Body of pancreas (tissue), 4 donors: Measurements from ENCODE around the gene IL5RA. TPM values are rescaled to one million over a fixed set of nuclear protein-coding genes. Genes with fewer than 3 reads are reported as not detected.
A peak's percentile ranks its signal among the peaks of the same experiment; 100 is the strongest.

Experiments used
- ATAC-seq: fragments of 150-250 bp; one replicate; pipeline ENCODE4 v1.9.1; 2016
- DNase-seq, 4 donors: peaks; one replicate each; pipeline ENCODE4 v3.0.0-alpha.2; 2019
- H3K27ac ChIP-seq, 4 donors: fragments of 200-600 bp; sonication (generic); 1 replicate in 3 of 4; 2 replicates in 1 of 4; pipeline versions ENCODE4 v1.5.1 to v1.6.1; 2016 to 2019; ENCODE audit warnings: mild to moderate bottlenecking in 1 of 4, mixed read lengths in 1 of 4, moderate library complexity in 1 of 4
- H3K27me3 ChIP-seq, 2 donors: fragments of 200-600 bp; sonication (generic); one replicate each; pipeline ENCODE4 v1.6.0; 2016; ENCODE audit warnings: mild to moderate bottlenecking in 1 of 2
- H3K36me3 ChIP-seq, 2 donors: fragments of 200-600 bp; sonication (generic); replicated peaks in 1 of 2; 2 replicates each; pipeline ENCODE4 v1.5.1; 2016; ENCODE audit warnings: low read depth in 2 of 2; ENCODE audit not compliant: insufficient read depth in 1 of 2
- H3K4me1 ChIP-seq: fragments of 200-600 bp; sonication (generic); one replicate; pipeline ENCODE4 v1.6.0; 2016
- H3K4me3 ChIP-seq, 2 donors: fragments of 200-600 bp; sonication (generic); 1 replicate in 1 of 2; 2 replicates in 1 of 2; pipeline ENCODE4 v1.5.1; 2016 to 2019
- H3K9me3 ChIP-seq, 3 donors: fragments of 200-600 bp; sonication (generic); 1 replicate in 2 of 3; 2 replicates in 1 of 3; pipeline ENCODE4 v1.5.1; 2016
- POLR2A ChIP-seq, 3 donors: fragments of 450-650 bp; IDR thresholded peaks; one replicate each; pipeline ENCODE4 v1.6.1; 2016; ENCODE audit warnings: antibody characterized with exemption in 3 of 3, mild to moderate bottlenecking in 2 of 3
- WGBS, 2 donors: methylation state at CpG; one replicate each; pipeline ENCODE4 v1.1.5; 2017; 5-methylcytosine and 5-hydroxymethylcytosine counted together
- intact Hi-C: fragments of 100-400 bp; cut with DNase I; formaldehyde crosslinking; loops from one replicate; pipeline ENCODE4 v1.15.1; 2023
- total RNA-seq, 2 donors: library from RNA; depleted of rRNA; stranded (reverse); fragments of >200 nt; gene quantifications; one replicate each; pipeline ENCODE4 v1.1.0, GENCODE V29; 2016
- TF ChIP-seq, protein P1 (sequence below), 7 experiments: fragments of 450-650 bp in 4 of 7; fragments of 200-600 bp in 3 of 7; sonication (generic) in 3 of 7; IDR thresholded peaks; one replicate each; pipeline ENCODE4 v1.5.1; 2016 to 2019; ENCODE audit warnings: antibody characterized with exemption in 7 of 7

Gene IL5RA
- total RNA-seq, 2 donors from 2014 or later = not detected

DNA sequence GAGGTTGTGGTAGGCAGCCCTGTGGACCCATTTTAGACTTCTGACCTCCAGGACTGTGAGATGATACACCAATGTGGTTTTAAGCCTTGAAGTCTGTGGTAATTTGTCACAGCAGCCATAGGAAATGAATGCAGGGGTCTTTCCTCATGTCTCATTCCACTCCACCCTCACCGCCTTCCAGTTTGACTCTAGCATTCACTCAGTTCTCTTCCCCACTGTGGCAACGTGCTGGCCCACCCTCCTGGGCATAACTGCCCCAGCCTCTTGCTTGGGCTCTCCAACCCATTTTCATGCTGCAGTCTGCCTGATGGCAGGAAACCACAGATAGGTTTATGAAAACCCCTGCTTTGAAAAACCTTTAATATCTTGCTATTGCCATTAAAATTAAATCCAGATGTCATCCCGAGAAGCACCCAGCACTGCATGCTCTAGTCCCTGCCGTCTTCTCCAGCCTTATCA is 9.2 kb upstream of the IL5RA start:
- no peak for TF ChIP-seq POLR2A (IDR thresholded peaks at IDR 0.05)
- TF ChIP-seq, protein P1, sequence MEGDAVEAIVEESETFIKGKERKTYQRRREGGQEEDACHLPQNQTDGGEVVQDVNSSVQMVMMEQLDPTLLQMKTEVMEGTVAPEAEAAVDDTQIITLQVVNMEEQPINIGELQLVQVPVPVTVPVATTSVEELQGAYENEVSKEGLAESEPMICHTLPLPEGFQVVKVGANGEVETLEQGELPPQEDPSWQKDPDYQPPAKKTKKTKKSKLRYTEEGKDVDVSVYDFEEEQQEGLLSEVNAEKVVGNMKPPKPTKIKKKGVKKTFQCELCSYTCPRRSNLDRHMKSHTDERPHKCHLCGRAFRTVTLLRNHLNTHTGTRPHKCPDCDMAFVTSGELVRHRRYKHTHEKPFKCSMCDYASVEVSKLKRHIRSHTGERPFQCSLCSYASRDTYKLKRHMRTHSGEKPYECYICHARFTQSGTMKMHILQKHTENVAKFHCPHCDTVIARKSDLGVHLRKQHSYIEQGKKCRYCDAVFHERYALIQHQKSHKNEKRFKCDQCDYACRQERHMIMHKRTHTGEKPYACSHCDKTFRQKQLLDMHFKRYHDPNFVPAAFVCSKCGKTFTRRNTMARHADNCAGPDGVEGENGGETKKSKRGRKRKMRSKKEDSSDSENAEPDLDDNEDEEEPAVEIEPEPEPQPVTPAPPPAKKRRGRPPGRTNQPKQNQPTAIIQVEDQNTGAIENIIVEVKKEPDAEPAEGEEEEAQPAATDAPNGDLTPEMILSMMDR (IDR thresholded peaks at IDR 0.05) = no peak
- Histone ChIP-seq H3K27me3 (no peaks in the 10 kb centered on the region), H3K4me1 (no peaks in the 10 kb centered on the region), H3K36me3 (no peaks in the 10 kb centered on the region), H3K4me3 (no peak overlapping the region), H3K27ac (no peak overlapping the region), H3K9me3 (no peaks in the 10 kb centered on the region)
- intact Hi-C loops = no loop called here
- 57 to 64% methylated on average over 4 of the region's 4 CpGs for WGBS, 2 donors
- ATAC-seq (no peak), DNase-seq (no peak)

DNA sequence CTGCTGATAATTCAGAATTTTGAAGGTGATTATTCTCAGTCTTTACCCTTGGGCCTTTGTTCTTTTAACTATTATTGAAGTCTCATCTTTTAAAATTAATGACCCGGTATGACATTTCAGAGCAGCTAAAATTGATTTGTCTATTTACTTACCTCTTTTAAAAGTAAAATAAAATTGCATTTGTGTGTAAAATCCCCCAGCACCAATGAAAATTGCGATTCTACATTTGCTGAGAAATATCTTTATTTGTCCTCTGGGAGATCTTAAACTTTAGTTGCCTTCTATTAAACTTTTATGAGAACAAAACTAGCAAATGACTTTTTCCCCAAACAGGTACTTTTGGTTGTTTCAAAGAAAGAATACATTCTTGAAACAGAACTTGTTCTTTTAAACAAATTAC is 7.5 kb upstream of the IL5RA start:
- no peak for TF ChIP-seq POLR2A (IDR thresholded peaks at IDR 0.05)
- TF ChIP-seq, protein P1 (IDR thresholded peaks at IDR 0.05) = no peak
- Histone ChIP-seq H3K36me3 (no peaks in the 10 kb centered on the region), H3K27me3 (no peaks in the 10 kb centered on the region), H3K4me1 (no peaks in the 10 kb centered on the region), H3K27ac (no peak overlapping the region), H3K4me3 (no peak overlapping the region), H3K9me3 (no peaks in the 10 kb centered on the region)
- WGBS, 2 donors = 50 to 55% methylated on average over 2 of the region's 2 CpGs
- DNase-seq = no peak
- no peak for ATAC-seq
- intact Hi-C loops = no loop called here

DNA sequence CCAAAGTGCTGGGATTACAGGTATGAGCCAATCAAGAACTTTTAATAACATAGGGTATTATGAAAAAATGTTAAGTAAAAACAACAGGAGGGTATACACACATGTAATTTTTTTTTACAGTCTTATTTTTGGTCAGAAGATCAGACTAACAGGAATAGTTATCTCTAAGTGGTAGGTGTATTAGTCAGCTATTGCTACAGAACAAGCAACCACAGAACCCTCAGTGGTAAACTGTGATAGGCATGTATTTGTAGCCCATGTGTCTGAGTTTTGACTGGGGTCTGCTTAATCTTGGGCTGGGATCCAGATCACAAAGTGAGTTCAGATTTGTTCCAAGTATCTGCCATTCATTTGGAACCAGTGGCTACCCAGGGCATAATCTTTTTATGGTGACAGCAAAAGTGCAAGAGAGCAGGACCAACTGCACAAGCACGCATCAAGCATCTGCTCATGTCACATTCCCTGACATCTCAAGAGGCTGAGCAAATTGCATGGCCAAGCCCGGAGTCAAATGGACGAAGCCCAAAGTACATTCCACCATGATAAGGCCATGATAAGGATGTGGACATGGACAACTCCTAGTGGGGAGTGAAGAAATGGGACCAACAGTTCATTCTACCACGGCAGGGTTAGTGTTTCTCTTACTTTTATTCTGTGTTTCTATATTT is 3.0 kb upstream of the IL5RA start:
- no peak for TF ChIP-seq POLR2A (IDR thresholded peaks at IDR 0.05)
- TF ChIP-seq, protein P1 (IDR thresholded peaks at IDR 0.05) = no peak
- DNase-seq = no peak
- ATAC-seq = no peak
- Histone ChIP-seq H3K4me1 (no peaks in the 10 kb centered on the region), H3K27me3 (no peaks in the 10 kb centered on the region), H3K36me3 (no peaks in the 10 kb centered on the region), H3K9me3 (no peaks in the 10 kb centered on the region), H3K4me3 (no peak overlapping the region), H3K27ac (no peak overlapping the region)
- intact Hi-C loops = no loop called here
- 43 to 47% methylated on average over 4 of the region's 4 CpGs for WGBS, 2 donors

DNA sequence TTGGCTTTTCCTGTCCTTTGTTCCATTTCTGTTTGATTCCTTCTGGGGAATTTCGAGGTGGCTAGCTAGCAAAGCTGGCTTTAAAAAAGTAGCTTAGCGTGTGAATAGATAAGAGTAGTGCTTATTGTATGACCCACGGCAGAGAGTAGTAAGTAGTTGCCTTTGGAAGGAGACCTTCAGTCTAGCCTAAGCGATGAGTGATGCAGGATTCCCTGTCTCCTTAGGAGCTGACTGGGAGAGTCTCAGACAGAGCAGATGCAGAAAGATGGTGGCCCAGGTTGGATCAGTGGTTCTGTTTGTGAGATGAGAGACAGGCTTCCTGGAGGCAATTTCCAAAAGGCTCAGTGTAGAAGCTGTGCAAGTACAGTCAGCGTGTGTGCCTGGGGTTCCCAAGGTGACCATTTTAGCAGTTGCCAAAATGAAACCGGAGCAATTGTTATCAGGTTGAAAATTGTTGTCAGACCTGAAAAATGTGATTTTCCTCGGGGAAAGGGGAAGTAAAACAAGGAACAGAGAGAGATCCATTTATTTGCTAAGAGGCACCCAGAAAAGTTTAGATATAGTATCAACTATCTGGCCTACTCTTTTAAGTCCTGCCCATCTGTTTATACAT is 681 bp upstream of the IL5RA start:
- H3K9me3 ChIP-seq = no peaks in the 10 kb centered on the region
- TF ChIP-seq POLR2A (IDR thresholded peaks at IDR 0.05) = no peak
- TF ChIP-seq, protein P1 (IDR thresholded peaks at IDR 0.05) = no peak
- H3K36me3 ChIP-seq = no peaks in the 10 kb centered on the region
- H3K4me3 ChIP-seq = no peak overlapping the region
- 30 to 39% methylated on average over 6 to 7 of the region's 7 CpGs for WGBS, 2 donors
- DNase-seq (peak in 2 of 4 donors; percentile 6 to 8), ATAC-seq (peak; percentile 52)
- no peaks in the 10 kb centered on the region for H3K27me3 ChIP-seq
- H3K27ac ChIP-seq = no peak overlapping the region
- intact Hi-C loops = no loop called here
- H3K4me1 ChIP-seq = no peaks in the 10 kb centered on the region
